MCF 10A (cell line): ENCODE measurements around the gene LCN2. TPM values are rescaled to one million over a fixed set of nuclear protein-coding genes. Genes with fewer than 3 reads are reported as not detected.

Experiments
- BruUV-seq: library from RNA; stranded (reverse); fragments of 400-500 nt; replicated peaks from 2 replicates; lab custom pipeline; 2021; lab: Mats Ljungman, UMichigan
- CTCF ChIA-PET: fragments of 300-600 bp; sonication (Branson Sonifier 250); formaldehyde crosslinking; extraction: SDS; loops from one replicate; lab custom pipeline; 2021; ENCODE audit warnings: antibody characterized with exemption, inconsistent platforms; lab: Yijun Ruan, JAX
- POLR2A ChIA-PET: fragments of 300-600, 350-650 bp; sonication (Branson Sonifier 250); formaldehyde crosslinking; extraction: SDS; loops from one replicate; lab custom pipeline; 2020; ENCODE audit warnings: antibody characterized with exemption, inconsistent platforms; lab: Yijun Ruan, JAX
- DNase-seq: peaks from one replicate; pipeline ENCODE4 v3.0.0-alpha.2; 2018; ENCODE audit not compliant: unreplicated experiment
- H3K27ac Mint-ChIP-seq: one replicate; pipeline ENCODE4 v1.8.0; 2022; ENCODE audit warnings: mild to moderate bottlenecking, low read depth, mixed read lengths; ENCODE audit not compliant: unreplicated experiment
- H3K27me3 Mint-ChIP-seq: one replicate; pipeline ENCODE4 v1.8.0; 2022; ENCODE audit warnings: mixed read lengths; ENCODE audit not compliant: insufficient read depth, unreplicated experiment
- H3K36me3 Mint-ChIP-seq: one replicate; pipeline ENCODE4 v1.8.0; 2022; ENCODE audit warnings: mild to moderate bottlenecking, moderate library complexity, mixed read lengths; ENCODE audit not compliant: insufficient read depth, unreplicated experiment
- H3K4me1 Mint-ChIP-seq: one replicate; pipeline ENCODE4 v1.8.0; 2022; ENCODE audit warnings: mixed read lengths; ENCODE audit not compliant: insufficient read depth, unreplicated experiment
- H3K4me3 Mint-ChIP-seq: one replicate; pipeline ENCODE4 v1.8.0; 2022; ENCODE audit warnings: mild to moderate bottlenecking, moderate library complexity, mixed read lengths; ENCODE audit not compliant: unreplicated experiment
- H3K9me3 Mint-ChIP-seq: one replicate; pipeline ENCODE4 v1.8.0; 2022; ENCODE audit warnings: mixed read lengths; ENCODE audit not compliant: unreplicated experiment
- CTCF ChIP-seq: fragments of 200-600 bp; IDR thresholded peaks from one replicate; pipeline ENCODE4 v1.8.0; 2022; ENCODE audit warnings: antibody characterized with exemption, mild to moderate bottlenecking; ENCODE audit not compliant: unreplicated experiment
- intact Hi-C: fragments of 100-400 bp; cut with micrococcal nuclease; formaldehyde crosslinking; loops from 2 replicates; pipeline ENCODE4 v1.14.1; 2022
- total RNA-seq: library from RNA; stranded (reverse); gene quantifications from 2 replicates; pipeline ENCODE4 v1.2.3, GENCODE V29; 2022

Gene LCN2
- total RNA-seq, 1 experiment from 2014 or later, result 7.7 TPM

GRCh38 chr9:128175726-128176125 is 26.5 kb downstream of the LCN2 start:
- intact Hi-C loops, result no loop called here
- POLR2A ChIA-PET, result no interaction called here
- Mint-ChIP-seq H3K9me3 (no peaks in the 10 kb centered on the region), H3K27ac (no peak overlapping the region), H3K27me3 (no peaks in the 10 kb centered on the region), H3K4me1 (no peaks in the 10 kb centered on the region), H3K4me3 (no peak overlapping the region), H3K36me3 (peaks cover 26% of the 10 kb centered on the region)
- DNase-seq, result no peak
- TF ChIP-seq CTCF, result no peak
- no TSS peak for BruUV-seq
- CTCF ChIA-PET, result interaction anchor here (1.0 kb wide), 1 partner anchor 15 kb away, joined by 4 read pairs; no protein-coding TSS in a partner anchor

- ChIA-PET CTCF (no interaction called here), POLR2A (interaction anchor here (0.6 to 1.0 kb wide), 2 partner anchors 19 to 113 kb away, joined by 3 read pairs; partner anchors contain the start of gene BBLN)
- no peak overlapping the region for H3K27ac Mint-ChIP-seq
- TF ChIP-seq CTCF, result no peak
- H3K36me3 Mint-ChIP-seq, result peaks cover 44% of the 10 kb centered on the region
- H3K9me3 Mint-ChIP-seq, result no peaks in the 10 kb centered on the region
- H3K27me3 Mint-ChIP-seq, result no peaks in the 10 kb centered on the region
- intact Hi-C loops, result no loop called here
- DNase-seq, result no peak
- H3K4me3 Mint-ChIP-seq, result no peak overlapping the region
- H3K4me1 Mint-ChIP-seq, result no peaks in the 10 kb centered on the region
- TSS peak; percentile 77 for BruUV-seq
These were observed 29.7 kb downstream of the LCN2 start for GRCh38 chr9:128178806-128179431.

DNA sequence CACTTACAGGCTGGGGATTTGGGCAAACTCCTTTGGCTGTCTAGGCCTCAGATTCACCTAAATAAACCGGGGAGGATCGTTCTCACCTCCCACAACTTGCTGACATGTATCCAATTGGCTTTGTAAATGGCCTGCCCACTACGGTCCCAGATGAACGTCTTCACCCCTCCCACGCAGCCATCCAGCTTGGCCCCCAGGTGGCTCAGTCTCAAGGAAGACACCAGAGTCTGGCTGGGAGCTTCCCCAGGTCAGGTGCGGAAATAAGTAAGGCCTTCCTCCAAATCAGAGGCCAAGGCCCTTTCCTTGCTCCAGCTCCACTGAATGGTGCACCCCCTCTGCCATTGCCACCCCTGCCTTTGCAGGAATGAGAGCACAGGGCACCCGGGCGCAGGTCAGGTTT is 30.7 kb downstream of the LCN2 start:
- BruUV-seq, result no TSS peak
- Mint-ChIP-seq H3K27me3 (no peaks in the 10 kb centered on the region), H3K9me3 (no peaks in the 10 kb centered on the region), H3K27ac (no peak overlapping the region), H3K4me1 (no peaks in the 10 kb centered on the region), H3K36me3 (peaks cover 42% of the 10 kb centered on the region), H3K4me3 (no peak overlapping the region)
- no peak for TF ChIP-seq CTCF
- ChIA-PET POLR2A (no interaction called here), CTCF (interaction anchor here (0.7 kb wide), 1 partner anchor 10 kb away, joined by 3 read pairs; no protein-coding TSS in a partner anchor)
- intact Hi-C loops, result no loop called here
- DNase-seq, result no peak

- CTCF ChIA-PET, result no interaction called here
These were observed 31.2 kb downstream of the LCN2 start for GRCh38 chr9:128180447-128180846.

More at GRCh38 chr9:128180447-128180846, 31.2 kb downstream of the LCN2 start:
- H3K4me1 Mint-ChIP-seq, result no peaks in the 10 kb centered on the region
- DNase-seq, result no peak
- H3K36me3 Mint-ChIP-seq, result peaks cover 45% of the 10 kb centered on the region
- H3K9me3 Mint-ChIP-seq, result no peaks in the 10 kb centered on the region
- H3K4me3 Mint-ChIP-seq, result no peak overlapping the region
- H3K27ac Mint-ChIP-seq, result no peak overlapping the region
- intact Hi-C loops, result no loop called here
- no peaks in the 10 kb centered on the region for H3K27me3 Mint-ChIP-seq
- no TSS peak for BruUV-seq
- TF ChIP-seq CTCF, result no peak
- POLR2A ChIA-PET, result no interaction called here
